Neuronal stem cell (in vitro differentiated cells): ENCODE measurements around the gene CYP26A1.
A peak's percentile ranks its signal among the peaks of the same experiment; 100 is the strongest.

Experiments used
- DNase-seq: peaks from one replicate; pipeline ENCODE4 v3.0.0-alpha.2; 2013; ENCODE audit warnings: low spot score
- H2AFZ ChIP-seq: one replicate; pipeline ENCODE4 v1.6.1; 2013; ENCODE audit warnings: mild to moderate bottlenecking, low read length, inconsistent platforms
- H2AK5ac ChIP-seq: 2 replicates; pipeline ENCODE4 v1.6.1; 2013; ENCODE audit warnings: low read depth, mild to moderate bottlenecking, inconsistent platforms, low read length, moderate library complexity, mixed read lengths
- H2BK120ac ChIP-seq: 2 replicates; pipeline ENCODE4 v1.6.1; 2013; ENCODE audit warnings: low read depth, mild to moderate bottlenecking, inconsistent platforms, low read length, moderate library complexity, mixed read lengths
- H2BK12ac ChIP-seq: one replicate; pipeline ENCODE4 v1.6.1; 2013; ENCODE audit warnings: low read length, inconsistent platforms
- H2BK15ac ChIP-seq: 2 replicates; pipeline ENCODE4 v1.6.1; 2013; ENCODE audit warnings: mild to moderate bottlenecking, low read length, inconsistent platforms, mixed read lengths
- H2BK5ac ChIP-seq: one replicate; pipeline ENCODE4 v1.6.1; 2013; ENCODE audit warnings: inconsistent platforms, mild to moderate bottlenecking, low read length, moderate library complexity
- H3K14ac ChIP-seq: one replicate; pipeline ENCODE4 v1.6.1; 2013; ENCODE audit warnings: low read length, inconsistent platforms
- H3K18ac ChIP-seq: 2 replicates; pipeline ENCODE4 v1.6.1; 2013; ENCODE audit warnings: low read length, inconsistent platforms
- H3K23ac ChIP-seq: 2 replicates; pipeline ENCODE4 v1.6.1; 2013; ENCODE audit warnings: low read depth, mild to moderate bottlenecking, mixed read lengths, low read length, inconsistent platforms; ENCODE audit not compliant: poor library complexity
- H3K27ac ChIP-seq: replicated peaks from 3 replicates; pipeline ENCODE4 v1.5.1; 2013; ENCODE audit warnings: low read length, inconsistent platforms
- H3K27me3 ChIP-seq, 3 experiments: 2 replicates each; pipeline ENCODE4 v1.6.1; 2013; ENCODE audit warnings: low read length in 3 of 3, mild to moderate bottlenecking in 2 of 3, inconsistent platforms in 1 of 3, low read depth in 1 of 3, mixed read lengths in 1 of 3, moderate library complexity in 1 of 3; ENCODE audit not compliant: control insufficient read depth in 3 of 3, insufficient read depth in 3 of 3
- H3K36me3 ChIP-seq, 2 donors: replicated peaks in 1 of 2; 2 replicates each; pipeline ENCODE4 v1.6.1; 2013; ENCODE audit warnings: low read length in 2 of 2; ENCODE audit not compliant: control insufficient read depth in 2 of 2, insufficient read depth in 2 of 2
- H3K4ac ChIP-seq: 2 replicates; pipeline ENCODE4 v1.6.1; 2013; ENCODE audit warnings: inconsistent platforms, mild to moderate bottlenecking, low read length, moderate library complexity
- H3K4me1 ChIP-seq, 2 donors: 1 replicate in 1 of 2; 2 replicates in 1 of 2; pipeline ENCODE4 v1.6.1; 2013; ENCODE audit warnings: low read length in 2 of 2, low read depth in 1 of 2; ENCODE audit not compliant: control insufficient read depth in 2 of 2, insufficient read depth in 1 of 2
- H3K4me2 ChIP-seq: one replicate; pipeline ENCODE4 v1.6.1; 2013; ENCODE audit warnings: mild to moderate bottlenecking, low read length, inconsistent platforms; ENCODE audit not compliant: insufficient read depth, poor library complexity, severe bottlenecking
- H3K4me3 ChIP-seq, 2 donors: 2 replicates each; pipeline ENCODE4 v1.5.1; 2013; ENCODE audit warnings: low read length in 2 of 2, mild to moderate bottlenecking in 2 of 2, inconsistent platforms in 1 of 2, moderate library complexity in 1 of 2
- H3K79me1 ChIP-seq: one replicate; pipeline ENCODE4 v1.6.1; 2013; ENCODE audit warnings: low read depth, mild to moderate bottlenecking, inconsistent platforms, low read length, moderate library complexity
- H3K9ac ChIP-seq: one replicate; pipeline ENCODE4 v1.6.1; 2013; ENCODE audit warnings: mild to moderate bottlenecking, low read depth, low read length, inconsistent platforms; ENCODE audit not compliant: poor library complexity
- H3K9me3 ChIP-seq, 2 donors: replicated peaks in 1 of 2; 2 replicates each; pipeline versions ENCODE3 to v1.6.1; 2013; ENCODE audit warnings: low read length in 2 of 2, mild to moderate bottlenecking in 2 of 2, inconsistent platforms in 1 of 2, low read depth in 1 of 2, mixed read lengths in 1 of 2, moderate library complexity in 1 of 2; ENCODE audit not compliant: control insufficient read depth in 2 of 2, insufficient read depth in 1 of 2
- H4K8ac ChIP-seq: one replicate; pipeline ENCODE4 v1.6.1; 2013; ENCODE audit warnings: low read depth, mild to moderate bottlenecking, inconsistent platforms, low read length, moderate library complexity
- H4K91ac ChIP-seq: one replicate; pipeline ENCODE4 v1.6.1; 2013; ENCODE audit warnings: low read length, low read depth, mild to moderate bottlenecking, inconsistent platforms; ENCODE audit not compliant: poor library complexity
- WGBS, 2 donors: extraction: QIAGEN DNeasy Blood & Tissue Kit; methylation state at CpG; one replicate each; pipeline ENCODE4 v1.1.7; 2013; ENCODE audit warnings: missing lambda C conversion rate in 2 of 2, mixed read lengths in 1 of 2; ENCODE audit not compliant: insufficient read length in 2 of 2, insufficient replicate concordance in 1 of 2; ENCODE audit errors: extremely low coverage in 2 of 2; 5-methylcytosine and 5-hydroxymethylcytosine counted together

The CYP26A1 gene

GRCh38 chr10:93070378-93071176 is 3.1 kb upstream of the CYP26A1 start:
- Histone ChIP-seq H3K23ac (no peak overlapping the region), H3K9ac (no peak overlapping the region), H3K4me1 (peaks cover 20 to 31% of the 10 kb centered on the region in 2 donors), H2AFZ (no peak overlapping the region), H3K18ac (no peak overlapping the region), H3K27me3 (peaks cover 75 to 99% (median 83%) of the 10 kb centered on the region in 3 experiments), H4K91ac (no peak overlapping the region), H3K4me3 (peak overlapping the region in 1 of 2 donors; percentile 14), H3K9me3 (peaks cover 0 to 4% of the 10 kb centered on the region in 2 donors), H3K4me2 (no peak overlapping the region), H3K14ac (no peak overlapping the region), H3K79me1 (no peaks in the 10 kb centered on the region), H3K27ac (no peak overlapping the region), H2BK15ac (no peak overlapping the region), H3K4ac (no peak overlapping the region), H2AK5ac (no peak overlapping the region), H3K36me3 (no peaks in the 10 kb centered on the region), H2BK120ac (no peak overlapping the region), H2BK5ac (no peak overlapping the region), H2BK12ac (no peak overlapping the region), H4K8ac (no peak overlapping the region)
- WGBS, 2 donors, result no CpG with 5 or more reads among the region's 5 CpGs
- no peak for DNase-seq

GRCh38 chr10:93071177-93071472 is 2.6 kb upstream of the CYP26A1 start:
- H2BK15ac ChIP-seq, result no peak overlapping the region
- H3K9me3 ChIP-seq, result peaks cover 0 to 4% of the 10 kb centered on the region in 2 donors
- no CpG with 5 or more reads among the region's 7 CpGs for WGBS, 2 donors
- no peak overlapping the region for H3K4me2 ChIP-seq
- no peak overlapping the region for H3K4ac ChIP-seq
- no peak overlapping the region for H2BK12ac ChIP-seq
- no peak overlapping the region for H2BK120ac ChIP-seq
- no peak overlapping the region for H3K27ac ChIP-seq
- no peaks in the 10 kb centered on the region for H3K79me1 ChIP-seq
- H3K9ac ChIP-seq, result no peak overlapping the region
- no peak for DNase-seq
- H4K91ac ChIP-seq, result no peak overlapping the region
- no peak overlapping the region for H2AK5ac ChIP-seq
- no peak overlapping the region for H2BK5ac ChIP-seq
- H3K27me3 ChIP-seq, result peaks cover 80 to 99% (median 82%) of the 10 kb centered on the region in 3 experiments
- no peak overlapping the region for H3K4me3 ChIP-seq
- peaks cover 19 to 32% of the 10 kb centered on the region in 2 donors for H3K4me1 ChIP-seq
- H3K36me3 ChIP-seq, result no peaks in the 10 kb centered on the region
- H3K23ac ChIP-seq, result no peak overlapping the region
- no peak overlapping the region for H3K18ac ChIP-seq
- no peak overlapping the region for H4K8ac ChIP-seq
- H3K14ac ChIP-seq, result no peak overlapping the region
- H2AFZ ChIP-seq, result no peak overlapping the region

DNA sequence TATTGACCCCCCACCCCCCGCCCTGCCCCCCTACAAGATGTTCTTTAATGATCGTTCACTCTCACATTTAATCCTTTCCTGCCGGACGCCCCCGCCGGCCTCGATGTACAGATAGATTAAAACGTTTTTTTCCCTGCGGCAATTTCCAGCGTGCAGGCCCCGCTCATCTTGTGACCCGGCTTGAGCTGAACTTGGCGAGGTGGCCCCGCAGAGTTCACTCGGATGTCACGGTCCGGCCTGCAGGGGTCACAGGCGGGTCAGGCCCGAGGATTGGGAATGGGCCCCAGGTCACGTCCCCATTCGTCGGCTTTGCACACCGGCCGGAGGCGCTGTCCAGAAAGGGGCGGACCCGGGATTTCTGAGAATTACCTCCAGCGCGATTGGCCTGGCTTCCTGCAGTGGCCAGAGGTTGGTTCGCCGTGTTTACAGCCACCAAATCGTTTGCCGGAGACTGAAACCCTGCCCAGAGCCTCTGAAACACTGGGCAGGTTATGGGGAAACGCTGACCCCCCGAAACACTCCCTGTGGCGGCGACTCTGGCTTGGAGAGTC is 1.9 kb upstream of the CYP26A1 start:
- no peak overlapping the region for H2BK15ac ChIP-seq
- no peak overlapping the region for H3K27ac ChIP-seq
- H3K79me1 ChIP-seq, result no peaks in the 10 kb centered on the region
- H3K4me2 ChIP-seq, result peak overlapping the region; percentile 46
- H3K4me1 ChIP-seq, result peaks cover 19 to 32% of the 10 kb centered on the region in 2 donors
- peaks cover 0 to 4% of the 10 kb centered on the region in 2 donors for H3K9me3 ChIP-seq
- H3K27me3 ChIP-seq, result peaks cover 76 to 99% (median 86%) of the 10 kb centered on the region in 3 experiments
- H2AK5ac ChIP-seq, result no peak overlapping the region
- H4K8ac ChIP-seq, result no peak overlapping the region
- H3K14ac ChIP-seq, result no peak overlapping the region
- no peak for DNase-seq
- WGBS, 2 donors, result no CpG with 5 or more reads among the region's 37 CpGs
- peak overlapping the region; percentile 82 for H3K23ac ChIP-seq
- H3K4me3 ChIP-seq, result peak overlapping the region in 1 of 2 donors; percentile 33
- H2BK120ac ChIP-seq, result no peak overlapping the region
- no peak overlapping the region for H3K18ac ChIP-seq
- no peak overlapping the region for H2BK12ac ChIP-seq
- H3K9ac ChIP-seq, result no peak overlapping the region
- no peaks in the 10 kb centered on the region for H3K36me3 ChIP-seq
- H3K4ac ChIP-seq, result no peak overlapping the region
- H2AFZ ChIP-seq, result peak overlapping the region; percentile 85
- no peak overlapping the region for H4K91ac ChIP-seq
- no peak overlapping the region for H2BK5ac ChIP-seq

DNA sequence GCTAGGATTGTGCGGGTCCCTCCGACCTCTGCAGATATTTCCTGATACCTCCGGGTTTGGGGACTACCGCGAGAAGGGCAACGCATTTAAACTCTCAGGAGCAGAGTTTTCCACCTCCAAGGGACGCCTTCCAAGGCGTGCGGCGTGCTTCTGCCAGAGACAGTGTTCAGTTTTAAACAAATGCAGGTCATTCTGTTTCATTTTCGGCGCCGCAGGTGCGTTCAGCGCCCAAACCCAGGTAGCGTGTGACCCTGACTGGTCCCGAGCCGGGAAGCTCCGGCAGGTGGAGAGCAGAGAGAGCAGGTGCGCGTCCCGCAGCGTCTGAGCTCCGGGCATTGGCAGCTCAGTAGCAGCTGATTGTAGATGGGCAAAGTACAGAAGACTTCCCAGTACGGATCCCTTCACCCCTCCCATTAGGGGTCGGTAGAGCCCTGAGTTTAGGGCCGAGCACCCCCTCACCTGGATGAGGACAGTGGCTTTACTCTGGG is 1.4 kb upstream of the CYP26A1 start:
- Histone ChIP-seq H3K79me1 (no peaks in the 10 kb centered on the region), H3K36me3 (no peaks in the 10 kb centered on the region), H3K9me3 (peaks cover 0 to 4% of the 10 kb centered on the region in 2 donors), H2BK120ac (no peak overlapping the region), H3K23ac (peak overlapping the region; percentile 82), H3K27ac (no peak overlapping the region), H2BK15ac (no peak overlapping the region), H2AK5ac (no peak overlapping the region), H3K9ac (no peak overlapping the region), H4K91ac (no peak overlapping the region), H3K4me1 (peaks cover 19 to 32% of the 10 kb centered on the region in 2 donors), H3K4me2 (peak overlapping the region; percentile 46), H3K14ac (no peak overlapping the region), H3K27me3 (peaks cover 71 to 97% (median 92%) of the 10 kb centered on the region in 3 experiments), H3K18ac (no peak overlapping the region), H2BK5ac (no peak overlapping the region), H3K4me3 (peak overlapping the region in 1 of 2 donors; percentile 33), H3K4ac (no peak overlapping the region), H2BK12ac (no peak overlapping the region), H4K8ac (no peak overlapping the region), H2AFZ (peak overlapping the region; percentile 85)
- no CpG with 5 or more reads among the region's 27 CpGs for WGBS, 2 donors
- no peak for DNase-seq
